ENCODE results near the gene RPUSD1. TPM values are rescaled to one million over a fixed set of nuclear protein-coding genes. Genes with fewer than 3 reads are reported as not detected.

The RPUSD1 gene
- total RNA-seq, 1 experiment from 2014 or later, result 48.6 TPM

- no peaks in the 10 kb centered on the region for H3K36me3 Mint-ChIP-seq (ENCODE audit: insufficient read depth in 1 of 3, low read depth in 3 of 3)
- Histone ChIP-seq H3K79me1 (ENCODE audit: insufficient read depth, low read depth, low read length, poor library complexity, severe bottlenecking) (no peaks in the 10 kb centered on the region), H3T11ph (ENCODE audit: low read length) (no peak overlapping the region), H3K9ac (ENCODE audit: extremely low read depth, insufficient read length, low read length) (no peak overlapping the region), H3K27ac (ENCODE audit: insufficient read length, low read depth, low read length) (no peak overlapping the region), H3K23me2 (ENCODE audit: insufficient read length, low read depth, low read length, poor library complexity, severe bottlenecking) (peaks cover 5% of the 10 kb centered on the region), H3K27me3 (ENCODE audit: insufficient read depth, low read length) (no peaks in the 10 kb centered on the region; the same call in 1 of the 2 replicates), H4K5ac (ENCODE audit: insufficient read length, low read depth, low read length) (no peak overlapping the region), H2BK120ac (ENCODE audit: low read depth, low read length, poor library complexity, severe bottlenecking) (no peak overlapping the region), H3K14ac (ENCODE audit: insufficient read depth, low read length) (no peak overlapping the region), H2BK20ac (ENCODE audit: low read depth, low read length, poor library complexity, severe bottlenecking) (no peak overlapping the region), H4K8ac (replicated peaks; ENCODE audit: insufficient read length, low read depth, low read length) (no peak overlapping the region), H2BK5ac (ENCODE audit: insufficient read length, low read length) (no peak overlapping the region), H3K4me1 (ENCODE audit: insufficient read depth, low read length) (no peaks in the 10 kb centered on the region), H3K23ac (ENCODE audit: insufficient read length, low read depth, low read length) (no peak overlapping the region), H3K18ac (ENCODE audit: insufficient read length, low read depth, low read length) (no peak overlapping the region), H2AK5ac (ENCODE audit: insufficient read length, low read length) (no peak overlapping the region), H2BK12ac (ENCODE audit: insufficient read length, low read depth, low read length) (no peak overlapping the region), H2AFZ (ENCODE audit: low read length) (no peak overlapping the region), H3K79me2 (ENCODE audit: insufficient read depth, low read length) (no peaks in the 10 kb centered on the region), H3K56ac (ENCODE audit: insufficient read length, low read depth, low read length) (no peak overlapping the region), H4K91ac (ENCODE audit: insufficient read length, low read depth, low read length) (no peak overlapping the region), H3K4ac (ENCODE audit: low read depth, low read length) (no peak overlapping the region), H2BK15ac (ENCODE audit: low read depth, low read length) (no peak overlapping the region), H3K4me2 (ENCODE audit: insufficient read depth, insufficient read length, low read length) (no peak overlapping the region), H4K20me1 (ENCODE audit: control insufficient read depth, insufficient read depth, insufficient read length) (no peaks in the 10 kb centered on the region), H3K9me3 (ENCODE audit: control insufficient read depth, low read depth, low read length) (no peaks in the 10 kb centered on the region)
- WGBS (ENCODE audit: extremely low coverage, insufficient read length, low lambda C conversion rate), result no CpG with 5 or more reads among the region's 22 CpGs
- H3K4me1 Mint-ChIP-seq, result peaks cover 0 to 2% of the 10 kb centered on the region in 2 experiments; a peak in 2 of 4 replicates
- H3K9me3 Mint-ChIP-seq, result 0 out of 5 replicates have a peak, but pooled peaks cover 0 to 3% of the 10 kb centered on the region in 2 experiments
- H3K27me3 Mint-ChIP-seq (ENCODE audit: low read depth), result peaks cover 41% of the 10 kb centered on the region
- H3K27ac Mint-ChIP-seq, result no peak overlapping the region
- DNase-seq, result no peak
- peak overlapping the region; percentile 32 to 50; a peak in 3 of 5 replicates for H3K4me3 Mint-ChIP-seq
- no peak; the same call in 2 of the 3 replicates for TF ChIP-seq CTCF (conservative IDR thresholded peaks at IDR 0.05)
Measured at GRCh38 chr16:813916-814412, 25.8 kb upstream of the RPUSD1 start.

Measured in H9 (cell line).